ENCODE measurements around the gene SORCS3.

Gene SORCS3

GRCh38 chr10:104657036-104657435 is 15.9 kb downstream of the SORCS3 start:
- no peak for TF ChIP-seq SPI1 (IDR thresholded peaks at IDR 0.05; ENCODE audit: borderline replicate concordance, low read depth)
- TF ChIP-seq GABPA (IDR thresholded peaks at IDR 0.05; ENCODE audit: low read depth), result no peak
- TF ChIP-seq, protein P1, sequence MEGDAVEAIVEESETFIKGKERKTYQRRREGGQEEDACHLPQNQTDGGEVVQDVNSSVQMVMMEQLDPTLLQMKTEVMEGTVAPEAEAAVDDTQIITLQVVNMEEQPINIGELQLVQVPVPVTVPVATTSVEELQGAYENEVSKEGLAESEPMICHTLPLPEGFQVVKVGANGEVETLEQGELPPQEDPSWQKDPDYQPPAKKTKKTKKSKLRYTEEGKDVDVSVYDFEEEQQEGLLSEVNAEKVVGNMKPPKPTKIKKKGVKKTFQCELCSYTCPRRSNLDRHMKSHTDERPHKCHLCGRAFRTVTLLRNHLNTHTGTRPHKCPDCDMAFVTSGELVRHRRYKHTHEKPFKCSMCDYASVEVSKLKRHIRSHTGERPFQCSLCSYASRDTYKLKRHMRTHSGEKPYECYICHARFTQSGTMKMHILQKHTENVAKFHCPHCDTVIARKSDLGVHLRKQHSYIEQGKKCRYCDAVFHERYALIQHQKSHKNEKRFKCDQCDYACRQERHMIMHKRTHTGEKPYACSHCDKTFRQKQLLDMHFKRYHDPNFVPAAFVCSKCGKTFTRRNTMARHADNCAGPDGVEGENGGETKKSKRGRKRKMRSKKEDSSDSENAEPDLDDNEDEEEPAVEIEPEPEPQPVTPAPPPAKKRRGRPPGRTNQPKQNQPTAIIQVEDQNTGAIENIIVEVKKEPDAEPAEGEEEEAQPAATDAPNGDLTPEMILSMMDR (IDR thresholded peaks at IDR 0.05; ENCODE audit: insufficient read depth, low read length), result no peak
- TF ChIP-seq POLR2AphosphoS5 (IDR thresholded peaks at IDR 0.05; ENCODE audit: low read depth), result no peak
- TF ChIP-seq, protein P2, sequence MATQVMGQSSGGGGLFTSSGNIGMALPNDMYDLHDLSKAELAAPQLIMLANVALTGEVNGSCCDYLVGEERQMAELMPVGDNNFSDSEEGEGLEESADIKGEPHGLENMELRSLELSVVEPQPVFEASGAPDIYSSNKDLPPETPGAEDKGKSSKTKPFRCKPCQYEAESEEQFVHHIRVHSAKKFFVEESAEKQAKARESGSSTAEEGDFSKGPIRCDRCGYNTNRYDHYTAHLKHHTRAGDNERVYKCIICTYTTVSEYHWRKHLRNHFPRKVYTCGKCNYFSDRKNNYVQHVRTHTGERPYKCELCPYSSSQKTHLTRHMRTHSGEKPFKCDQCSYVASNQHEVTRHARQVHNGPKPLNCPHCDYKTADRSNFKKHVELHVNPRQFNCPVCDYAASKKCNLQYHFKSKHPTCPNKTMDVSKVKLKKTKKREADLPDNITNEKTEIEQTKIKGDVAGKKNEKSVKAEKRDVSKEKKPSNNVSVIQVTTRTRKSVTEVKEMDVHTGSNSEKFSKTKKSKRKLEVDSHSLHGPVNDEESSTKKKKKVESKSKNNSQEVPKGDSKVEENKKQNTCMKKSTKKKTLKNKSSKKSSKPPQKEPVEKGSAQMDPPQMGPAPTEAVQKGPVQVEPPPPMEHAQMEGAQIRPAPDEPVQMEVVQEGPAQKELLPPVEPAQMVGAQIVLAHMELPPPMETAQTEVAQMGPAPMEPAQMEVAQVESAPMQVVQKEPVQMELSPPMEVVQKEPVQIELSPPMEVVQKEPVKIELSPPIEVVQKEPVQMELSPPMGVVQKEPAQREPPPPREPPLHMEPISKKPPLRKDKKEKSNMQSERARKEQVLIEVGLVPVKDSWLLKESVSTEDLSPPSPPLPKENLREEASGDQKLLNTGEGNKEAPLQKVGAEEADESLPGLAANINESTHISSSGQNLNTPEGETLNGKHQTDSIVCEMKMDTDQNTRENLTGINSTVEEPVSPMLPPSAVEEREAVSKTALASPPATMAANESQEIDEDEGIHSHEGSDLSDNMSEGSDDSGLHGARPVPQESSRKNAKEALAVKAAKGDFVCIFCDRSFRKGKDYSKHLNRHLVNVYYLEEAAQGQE (IDR thresholded peaks at IDR 0.05; ENCODE audit: insufficient replicate concordance, low read depth), result no peak
- no peak overlapping the region for H3K27ac ChIP-seq (replicated peaks)
- H3K4me3 ChIP-seq (replicated peaks; ENCODE audit: insufficient read depth, low read length), result no peak overlapping the region
- H3K27me3 ChIP-seq (ENCODE audit: insufficient read depth, poor library complexity, severe bottlenecking), result no peaks in the 10 kb centered on the region
- DNase-seq (ENCODE audit: low read depth in 1 of 2, low spot score in 1 of 2), result no peak

DNA sequence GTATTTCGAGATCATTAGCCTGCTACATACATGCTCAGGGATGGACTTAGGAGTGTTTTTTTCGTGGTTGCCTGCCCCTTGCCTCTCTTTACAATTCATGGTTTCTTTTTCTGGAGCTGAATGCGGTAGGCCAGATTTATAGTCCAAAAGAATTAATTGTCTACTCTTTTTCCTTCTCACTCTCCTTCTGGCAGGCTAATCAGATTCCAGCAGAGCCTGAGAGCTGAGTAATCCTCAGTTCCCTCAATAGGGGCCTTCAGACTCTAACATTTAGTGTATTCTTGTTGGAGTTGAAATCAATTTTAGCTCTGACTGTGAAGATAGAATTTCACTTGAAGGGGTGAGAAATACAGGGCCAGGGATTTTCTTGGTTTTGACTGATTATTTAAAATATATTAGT is 16.4 kb downstream of the SORCS3 start:
- no peak for DNase-seq (ENCODE audit: low read depth in 1 of 2, low spot score in 1 of 2)

GRCh38 chr10:104658067-104658466 is 17.0 kb downstream of the SORCS3 start:
- TF ChIP-seq, protein P2 (IDR thresholded peaks at IDR 0.05; ENCODE audit: insufficient replicate concordance, low read depth), result no peak
- TF ChIP-seq GABPA (IDR thresholded peaks at IDR 0.05; ENCODE audit: low read depth), result no peak
- no peak for TF ChIP-seq POLR2AphosphoS5 (IDR thresholded peaks at IDR 0.05; ENCODE audit: low read depth)

More for the DNA sequence above, 16.4 kb downstream of the SORCS3 start:
- Histone ChIP-seq H3K27ac (replicated peaks) (no peak overlapping the region), H3K4me3 (replicated peaks; ENCODE audit: insufficient read depth, low read length) (no peak overlapping the region), H3K27me3 (ENCODE audit: insufficient read depth, poor library complexity, severe bottlenecking) (no peaks in the 10 kb centered on the region)
- TF ChIP-seq GABPA (IDR thresholded peaks at IDR 0.05; ENCODE audit: low read depth) (no peak), POLR2AphosphoS5 (IDR thresholded peaks at IDR 0.05; ENCODE audit: low read depth) (no peak), SPI1 (IDR thresholded peaks at IDR 0.05; ENCODE audit: borderline replicate concordance, low read depth) (no peak)
- TF ChIP-seq, protein P1 (IDR thresholded peaks at IDR 0.05; ENCODE audit: insufficient read depth, low read length), result no peak
- TF ChIP-seq, protein P2 (IDR thresholded peaks at IDR 0.05; ENCODE audit: insufficient replicate concordance, low read depth), result no peak

More at GRCh38 chr10:104658067-104658466, 17.0 kb downstream of the SORCS3 start:
- Histone ChIP-seq H3K27me3 (ENCODE audit: insufficient read depth, poor library complexity, severe bottlenecking) (no peaks in the 10 kb centered on the region), H3K27ac (replicated peaks) (no peak overlapping the region), H3K4me3 (replicated peaks; ENCODE audit: insufficient read depth, low read length) (no peak overlapping the region)
- no peak for DNase-seq (ENCODE audit: low read depth in 1 of 2, low spot score in 1 of 2)

Data from HL-60 (cell line).